H1 (cell line): ENCODE measurements around the gene IFIT2. TPM values are rescaled to one million over a fixed set of nuclear protein-coding genes. Genes with fewer than 3 reads are reported as not detected.

Source experiments
- CBX5 ChIP-seq: fragments of 300-800, 300-1000 bp; sonication (generic); IDR thresholded peaks from 2 replicates; pipeline ENCODE4 v1.7.1; 2016; ENCODE audit warnings: antibody characterized with exemption, low read length, low read depth
- KDM1A ChIP-seq: fragments of 200-600, 300-600 bp; sonication (generic); IDR thresholded peaks from 2 replicates; pipeline ENCODE4 v1.7.1; 2016; ENCODE audit warnings: mild to moderate bottlenecking, low read length, borderline replicate concordance
- SP2 ChIP-seq: IDR thresholded peaks from 2 replicates; pipeline ENCODE4 v1.6.1; 2012; ENCODE audit warnings: mild to moderate bottlenecking, low read length, inconsistent platforms
- SP4 ChIP-seq: IDR thresholded peaks from 2 replicates; pipeline ENCODE4 v1.6.1; 2012; ENCODE audit warnings: low read length, inconsistent platforms
- polyA plus RNA-seq, 7 experiments: library from polyadenylated mRNA; depleted of rRNA in 3 of 7; stranded (reverse) in 5 of 7; unstranded in 2 of 7; fragments of >200 nt in 5 of 7; fragments of 200-250 nt in 2 of 7; gene quantifications; 1 replicate in 5 of 7; 2 replicates in 1 of 7; 4 replicates in 1 of 7; pipeline versions ENCODE4 v1.2.1 to v1.2.3, GENCODE V29; 2011 to 2013; ENCODE audit warnings: missing spikeins in 2 of 7, mixed read lengths in 2 of 7
- total RNA-seq: library from RNA; stranded (reverse); fragmentation: NEBNext Ultra II Directional; extraction: Animal tissue kit (Norgen Biotek cat#: 25700); gene quantifications from 2 replicates; pipeline ENCODE4 v1.2.1, GENCODE V29; 2021

Gene IFIT2
- total and polyA plus RNA-seq, 2 of the 8 experiments (the other 6 are each of a cell fraction or from before 2014, with no cell fraction given), result 0.03 to 0.35 TPM

GRCh38 chr10:89305766-89306433, 4.1 kb downstream of the IFIT2 start (continued):
- TF ChIP-seq SP2, result no peak
- no peak for TF ChIP-seq CBX5
- TF ChIP-seq SP4, result no peak
- no peak for TF ChIP-seq KDM1A
